NCI-H2029 treated with DMSO at 0.1 percent for 48 hours (cell line): Measurements from ENCODE around the gene NUAK1.

Experiments
- DNase-seq: peaks from one replicate; lab custom pipeline; 2025; lab: John Stamatoyannopoulos, UW

Gene NUAK1

GRCh38 chr12:106130474-106131113 lies 8.2 kb downstream of the NUAK1 start:
- DNase-seq = no peak

DNA sequence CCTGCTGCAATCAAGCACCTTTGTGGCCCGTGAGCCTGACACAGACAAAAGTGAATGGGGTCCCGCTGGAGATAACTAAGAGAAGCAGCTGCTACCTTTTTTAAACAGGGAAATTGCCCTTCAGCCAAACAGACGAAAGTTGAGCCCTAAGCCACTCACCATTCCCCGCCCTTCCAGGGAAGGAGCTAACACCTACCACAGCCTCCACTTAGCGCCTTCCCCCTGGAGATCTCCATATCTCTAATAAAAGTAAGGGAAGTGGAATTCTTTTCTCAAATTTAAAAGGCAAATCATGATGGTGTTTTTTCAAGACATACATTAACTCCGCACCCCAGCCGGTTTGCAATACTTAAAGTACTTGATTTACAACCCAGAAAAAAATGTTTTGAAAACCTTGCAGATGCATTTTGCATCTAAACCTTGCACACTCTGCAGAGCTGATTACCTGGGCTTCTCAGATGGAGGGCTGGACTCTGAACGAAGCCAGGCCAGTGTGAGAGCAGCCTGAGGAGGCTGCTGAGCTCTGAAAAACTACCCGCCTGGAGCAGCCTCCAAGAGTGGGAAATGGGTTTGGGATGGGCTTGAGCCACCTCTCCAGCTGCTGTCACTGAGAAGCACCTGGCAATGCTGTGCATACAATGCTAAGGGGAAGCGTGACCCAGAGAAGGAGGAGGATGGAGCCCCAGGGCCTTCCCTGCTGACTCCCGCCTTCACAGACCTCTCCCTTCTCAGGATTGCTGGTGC lies 10.0 kb downstream of the NUAK1 start:
- DNase-seq = peak; percentile 50

DNA sequence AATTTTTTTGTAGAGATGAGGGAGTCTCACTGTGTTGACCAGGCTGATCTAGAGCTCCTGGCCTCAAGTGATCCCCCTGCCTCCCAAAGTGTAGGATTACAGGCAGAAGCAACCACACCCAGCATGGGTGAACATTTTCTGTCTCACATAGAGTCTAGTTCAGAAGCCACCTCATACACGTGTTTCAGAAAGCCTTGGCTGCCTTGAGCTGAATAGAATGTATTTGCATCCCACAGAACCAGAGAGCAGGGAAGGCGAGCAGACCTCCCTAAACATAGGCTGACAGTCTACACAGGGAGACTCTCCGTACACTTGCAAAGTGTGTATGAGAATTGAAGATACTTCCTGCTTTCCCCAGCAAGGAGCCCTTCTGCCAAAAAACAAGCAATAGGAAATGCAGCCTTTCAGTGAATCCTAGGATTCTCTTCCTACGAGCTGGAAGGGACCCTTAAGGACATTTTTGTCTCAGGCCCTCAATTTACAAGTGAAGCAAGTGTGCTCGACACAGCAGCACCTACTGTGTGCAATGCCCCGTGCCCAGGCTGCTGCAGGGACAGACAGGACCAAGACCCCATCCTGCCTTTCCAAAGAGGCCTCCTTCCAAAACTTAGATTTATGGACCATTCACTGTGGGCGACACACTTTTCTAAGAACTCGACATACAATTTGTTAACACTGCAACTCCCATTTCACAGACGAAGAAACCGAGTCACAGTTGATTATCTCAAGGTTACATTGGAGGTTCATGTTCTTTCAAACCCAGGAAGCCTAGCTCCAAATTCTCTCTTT lies 11.2 kb downstream of the NUAK1 start:
- no peak for DNase-seq

- no peak for DNase-seq
Observed at GRCh38 chr12:106126441-106127337, 12.1 kb downstream of the NUAK1 start.

GRCh38 chr12:106125351-106126095 lies 13.2 kb downstream of the NUAK1 start:
- no peak for DNase-seq

- no peak for DNase-seq
Observed at GRCh38 chr12:106123551-106124081, 15.1 kb downstream of the NUAK1 start.

- DNase-seq = no peak
Observed at GRCh38 chr12:106123110-106123509, 15.6 kb downstream of the NUAK1 start.

GRCh38 chr12:106122004-106122403 lies 16.8 kb downstream of the NUAK1 start:
- no peak for DNase-seq

GRCh38 chr12:106120519-106121105 lies 18.1 kb downstream of the NUAK1 start:
- no peak for DNase-seq

GRCh38 chr12:106119301-106119700 lies 19.5 kb downstream of the NUAK1 start:
- DNase-seq = no peak

DNA sequence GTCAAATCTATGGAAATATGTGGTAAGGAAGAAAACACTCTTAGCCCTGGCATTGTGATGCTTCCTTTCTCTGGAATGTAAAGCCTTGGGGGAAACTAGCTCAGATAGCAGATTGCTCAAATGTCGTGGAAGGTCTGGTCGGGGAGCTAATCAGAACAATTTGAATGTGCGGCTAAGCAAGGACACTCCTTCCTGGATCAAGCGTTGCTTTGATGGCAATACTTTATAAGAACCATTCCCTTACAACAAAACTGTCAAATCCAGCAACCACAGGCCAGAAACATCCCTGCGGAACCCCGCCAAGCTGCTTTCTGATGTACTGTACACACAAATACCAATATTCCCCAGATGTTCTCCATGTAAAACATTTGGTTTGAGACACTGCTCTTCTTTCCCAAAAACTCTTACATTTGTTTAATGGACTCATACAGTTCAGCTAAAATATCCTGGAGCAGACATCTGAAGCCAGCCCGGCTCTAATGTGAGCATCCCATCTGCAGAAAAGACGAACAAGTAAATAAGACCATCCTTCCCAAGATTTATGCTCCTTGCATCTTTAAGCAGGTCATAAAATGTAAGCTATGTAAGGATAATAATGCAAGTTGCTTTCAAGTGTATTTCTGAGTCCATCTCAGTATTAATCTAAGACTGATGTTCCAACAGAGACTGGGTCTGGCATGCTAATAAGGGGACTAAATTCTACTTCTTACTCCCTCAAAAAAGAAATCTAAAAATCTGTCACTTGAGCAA lies 20.2 kb downstream of the NUAK1 start:
- DNase-seq = no peak

- no peak for DNase-seq
Observed at GRCh38 chr12:106115440-106115839, 23.3 kb downstream of the NUAK1 start.

DNA sequence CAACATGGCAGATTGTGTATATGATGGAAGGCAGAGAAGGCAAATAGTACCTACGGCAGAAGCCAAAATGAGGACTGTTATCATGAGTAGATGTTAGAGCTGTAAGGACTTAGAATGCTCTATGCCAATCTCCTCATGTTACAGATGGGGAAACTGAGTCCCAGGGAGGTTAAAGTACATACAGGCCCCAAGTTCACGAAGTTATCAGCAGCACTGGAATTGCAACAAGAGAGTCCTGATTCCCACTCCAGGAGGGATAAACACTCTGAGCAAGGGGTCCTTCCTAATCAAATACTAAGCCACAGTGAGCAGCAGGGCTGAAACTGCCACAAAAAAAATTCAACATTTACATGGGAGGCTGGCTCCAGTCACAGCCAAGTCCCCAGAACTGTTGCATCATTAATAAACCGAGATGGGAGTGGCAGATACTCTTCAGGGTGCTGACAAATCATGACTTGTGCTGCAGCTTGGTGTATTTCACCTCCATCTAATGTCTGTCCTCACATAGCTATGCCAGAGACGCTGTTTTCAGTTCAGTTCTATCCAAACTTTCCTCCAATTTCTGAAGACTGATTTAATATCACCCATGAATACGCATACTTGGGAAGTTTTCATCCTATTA lies 24.2 kb downstream of the NUAK1 start:
- DNase-seq = no peak

DNA sequence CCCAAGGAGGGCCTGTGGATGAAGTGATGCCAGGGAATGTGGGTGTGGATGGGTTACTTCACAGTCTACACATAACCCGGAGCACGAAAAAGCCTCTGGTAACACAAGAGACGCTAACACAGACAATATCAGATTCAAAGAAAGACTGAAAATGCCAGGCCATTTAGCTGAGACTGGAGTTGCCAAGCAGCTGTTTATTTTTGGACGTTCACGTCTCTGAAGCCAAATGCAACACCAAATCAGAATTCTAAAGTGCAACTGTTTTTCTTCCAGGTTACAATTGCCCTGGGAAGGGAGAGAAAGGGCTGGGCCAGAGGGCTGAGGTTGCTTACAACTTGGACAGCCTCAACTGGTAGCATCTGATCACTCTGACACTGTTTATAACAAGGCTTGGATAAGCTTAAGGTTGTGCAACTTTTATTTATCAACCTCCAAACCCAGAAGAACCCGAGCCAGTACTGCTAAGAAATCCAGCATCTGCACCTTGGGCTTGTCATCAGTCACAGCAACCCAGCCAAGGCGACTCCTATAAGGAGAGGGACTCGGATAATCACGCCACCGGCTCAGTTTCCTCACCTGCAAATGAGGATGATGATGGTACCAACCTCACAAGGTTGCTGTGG lies 24.8 kb downstream of the NUAK1 start:
- DNase-seq = no peak

GRCh38 chr12:106113446-106113823 lies 25.3 kb downstream of the NUAK1 start:
- DNase-seq = no peak

GRCh38 chr12:106113042-106113441 lies 25.7 kb downstream of the NUAK1 start:
- DNase-seq = no peak

DNA sequence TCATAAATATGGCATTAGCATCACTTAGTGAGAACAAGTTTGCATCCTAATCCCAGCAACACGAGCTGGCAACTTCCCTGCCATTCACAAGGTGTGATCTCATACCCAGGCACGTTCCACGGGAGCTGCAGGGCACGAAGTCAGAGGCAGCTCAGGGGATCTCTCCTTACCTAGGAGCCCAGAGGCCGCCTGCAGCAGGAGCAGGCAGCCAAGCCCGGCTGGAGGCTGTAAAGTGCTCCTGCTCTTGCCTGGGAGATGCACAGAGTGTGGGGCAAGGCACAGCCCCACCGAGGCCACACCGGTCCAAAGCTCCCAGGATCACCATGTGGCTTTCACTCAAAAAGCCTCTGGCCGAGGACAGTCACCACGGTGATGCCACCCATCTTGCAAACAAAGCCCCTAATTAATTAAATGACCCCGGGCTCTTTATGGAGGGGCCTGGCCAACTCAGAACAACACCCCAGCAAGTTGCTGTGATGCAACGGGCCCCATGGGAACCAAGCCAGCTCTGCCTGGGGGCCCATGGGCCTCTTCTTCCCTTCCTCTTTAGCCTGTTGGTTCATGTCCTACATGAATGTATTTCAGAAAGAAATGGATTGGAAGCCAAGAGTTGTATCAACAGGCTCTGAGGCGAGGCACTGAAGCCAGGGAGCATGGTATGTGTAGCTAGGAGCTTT lies 26.5 kb downstream of the NUAK1 start:
- no peak for DNase-seq

DNA sequence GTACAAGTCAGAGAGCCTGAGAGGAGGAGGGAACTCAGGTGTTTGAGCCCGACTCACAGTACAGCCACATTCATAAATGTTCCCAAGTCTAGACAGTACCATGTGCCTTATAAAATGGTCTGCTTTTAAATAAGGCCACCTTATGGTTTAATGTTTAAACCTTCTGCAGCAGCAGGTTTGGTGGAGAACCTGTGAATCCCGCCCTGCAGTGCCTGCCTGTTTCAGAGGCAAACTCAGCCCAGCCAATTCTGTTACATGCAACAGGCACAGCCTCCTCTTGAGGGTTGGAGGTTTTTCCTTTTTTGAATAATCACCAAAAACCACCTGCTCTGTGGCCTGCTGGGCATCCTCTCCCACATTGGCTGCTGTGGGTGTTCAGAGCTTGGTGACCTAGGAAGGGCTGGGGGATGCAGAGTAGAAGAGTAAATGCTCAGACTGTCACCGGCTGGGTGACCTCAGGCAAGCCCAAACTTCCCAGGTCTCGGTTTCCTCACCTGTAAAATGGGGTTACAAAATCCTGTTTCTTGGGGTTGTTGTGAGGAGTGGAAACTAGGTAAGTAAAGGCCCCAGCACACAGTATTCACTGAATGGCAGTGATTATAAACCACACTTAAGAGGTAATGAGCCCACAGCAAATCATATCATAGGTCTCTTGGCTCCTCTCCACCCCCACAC lies 28.0 kb downstream of the NUAK1 start:
- no peak for DNase-seq
